WTC11 (cell line): ENCODE results near the gene SLC2A10.

Source experiments
- ATF3 ChIP-seq: sonication (generic); formaldehyde crosslinking; conservative IDR thresholded peaks from 2 replicates; pipeline ENCODE4 v1.8.1; 2022; ENCODE audit warnings: mild to moderate bottlenecking, missing genetic modification reagents
- CTCF ChIP-seq: fragments of 200-600 bp; IDR thresholded peaks from 2 replicates; pipeline ENCODE4 v1.8.0; 2022; ENCODE audit warnings: antibody characterized with exemption
- FOXJ3 ChIP-seq: sonication (generic); formaldehyde crosslinking; IDR thresholded peaks from 2 replicates; pipeline ENCODE4 v1.9.0; 2021; ENCODE audit warnings: missing genetic modification reagents, mild to moderate bottlenecking, borderline replicate concordance
- GABPB1 ChIP-seq: sonication (generic); formaldehyde crosslinking; IDR thresholded peaks from 2 replicates; pipeline ENCODE4 v1.8.1; 2023; ENCODE audit warnings: mild to moderate bottlenecking, missing genetic modification reagents
- USF1 ChIP-seq: sonication (generic); formaldehyde crosslinking; IDR thresholded peaks from 2 replicates; pipeline ENCODE4 v1.8.0; 2022; ENCODE audit warnings: mild to moderate bottlenecking, missing genetic modification reagents
- ZNF281 ChIP-seq: sonication (generic); formaldehyde crosslinking; IDR thresholded peaks from 2 replicates; pipeline ENCODE4 v1.8.0; 2023; ENCODE audit warnings: mild to moderate bottlenecking, missing genetic modification reagents
- TF ChIP-seq, protein P1 (sequence below): sonication (generic); formaldehyde crosslinking; IDR thresholded peaks from 2 replicates; pipeline ENCODE4 v1.8.1; 2023; ENCODE audit warnings: mild to moderate bottlenecking, missing genetic modification reagents, moderate library complexity
- TF ChIP-seq, protein P2 (sequence below): fragments of 250-450 bp; sonication (Bioruptor Pico); IDR thresholded peaks from 2 replicates; pipeline ENCODE4 v2.1.2; 2022; ENCODE audit warnings: mild to moderate bottlenecking, moderate library complexity
- TF ChIP-seq, protein P3 (sequence below): sonication (generic); formaldehyde crosslinking; IDR thresholded peaks from 2 replicates; pipeline ENCODE4 v1.8.1; 2022; ENCODE audit warnings: low read depth, mild to moderate bottlenecking, moderate library complexity, missing genetic modification reagents, borderline replicate concordance
- TF ChIP-seq, protein P4 (sequence below): sonication (generic); formaldehyde crosslinking; IDR thresholded peaks from 2 replicates; pipeline ENCODE4 v1.8.0; 2022; ENCODE audit warnings: mild to moderate bottlenecking, missing genetic modification reagents

DNA sequence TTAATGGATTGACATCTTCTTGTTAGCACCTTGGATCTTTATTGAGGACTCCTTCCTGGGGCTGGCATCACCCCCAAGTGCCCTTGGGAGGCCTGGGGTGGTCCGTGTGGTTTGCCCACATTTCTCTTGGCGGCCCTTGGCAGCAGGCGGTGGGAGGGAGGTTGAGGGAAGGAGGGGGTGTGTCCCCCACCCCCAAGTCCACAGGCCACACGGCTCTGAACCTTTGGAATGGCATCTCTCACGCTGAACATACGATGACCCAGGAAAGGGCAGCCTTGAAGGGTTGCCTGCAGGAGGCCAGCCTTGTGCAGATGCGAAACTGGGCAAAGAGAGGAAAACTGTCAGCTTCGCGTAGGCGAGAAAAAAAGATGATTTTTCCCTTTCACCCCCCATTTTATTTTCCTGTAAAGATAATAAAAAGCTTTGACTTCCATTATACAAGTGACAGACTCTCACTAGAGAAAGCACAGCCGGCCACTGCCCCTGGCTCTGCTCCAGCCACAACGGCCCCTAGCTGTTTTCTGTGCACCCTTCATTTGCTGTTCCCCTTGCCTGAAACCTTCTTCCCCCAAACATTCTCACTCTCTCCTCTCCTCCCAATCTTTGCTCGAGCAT lies 56.2 kb downstream of the SLC2A10 start:
- TF ChIP-seq ZNF281 (no peak), CTCF (no peak), FOXJ3 (CRISPR knock-in tag) (no peak), USF1 (CRISPR knock-in tag) (no peak), GABPB1 (CRISPR knock-in tag) (no peak), ATF3 (no peak)
- TF ChIP-seq, protein P1, sequence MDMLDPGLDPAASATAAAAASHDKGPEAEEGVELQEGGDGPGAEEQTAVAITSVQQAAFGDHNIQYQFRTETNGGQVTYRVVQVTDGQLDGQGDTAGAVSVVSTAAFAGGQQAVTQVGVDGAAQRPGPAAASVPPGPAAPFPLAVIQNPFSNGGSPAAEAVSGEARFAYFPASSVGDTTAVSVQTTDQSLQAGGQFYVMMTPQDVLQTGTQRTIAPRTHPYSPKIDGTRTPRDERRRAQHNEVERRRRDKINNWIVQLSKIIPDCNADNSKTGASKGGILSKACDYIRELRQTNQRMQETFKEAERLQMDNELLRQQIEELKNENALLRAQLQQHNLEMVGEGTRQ (CRISPR knock-in tag): no peak
- TF ChIP-seq, protein P2, sequence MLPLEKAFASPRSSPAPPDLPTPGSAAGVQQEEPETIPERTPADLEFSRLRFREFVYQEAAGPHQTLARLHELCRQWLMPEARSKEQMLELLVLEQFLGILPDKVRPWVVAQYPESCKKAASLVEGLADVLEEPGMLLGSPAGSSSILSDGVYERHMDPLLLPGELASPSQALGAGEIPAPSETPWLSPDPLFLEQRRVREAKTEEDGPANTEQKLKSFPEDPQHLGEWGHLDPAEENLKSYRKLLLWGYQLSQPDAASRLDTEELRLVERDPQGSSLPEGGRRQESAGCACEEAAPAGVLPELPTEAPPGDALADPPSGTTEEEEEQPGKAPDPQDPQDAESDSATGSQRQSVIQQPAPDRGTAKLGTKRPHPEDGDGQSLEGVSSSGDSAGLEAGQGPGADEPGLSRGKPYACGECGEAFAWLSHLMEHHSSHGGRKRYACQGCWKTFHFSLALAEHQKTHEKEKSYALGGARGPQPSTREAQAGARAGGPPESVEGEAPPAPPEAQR (CRISPR knock-in tag): no peak
- TF ChIP-seq, protein P3, sequence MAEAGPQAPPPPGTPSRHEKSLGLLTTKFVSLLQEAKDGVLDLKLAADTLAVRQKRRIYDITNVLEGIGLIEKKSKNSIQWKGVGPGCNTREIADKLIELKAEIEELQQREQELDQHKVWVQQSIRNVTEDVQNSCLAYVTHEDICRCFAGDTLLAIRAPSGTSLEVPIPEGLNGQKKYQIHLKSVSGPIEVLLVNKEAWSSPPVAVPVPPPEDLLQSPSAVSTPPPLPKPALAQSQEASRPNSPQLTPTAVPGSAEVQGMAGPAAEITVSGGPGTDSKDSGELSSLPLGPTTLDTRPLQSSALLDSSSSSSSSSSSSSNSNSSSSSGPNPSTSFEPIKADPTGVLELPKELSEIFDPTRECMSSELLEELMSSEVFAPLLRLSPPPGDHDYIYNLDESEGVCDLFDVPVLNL (CRISPR knock-in tag): no peak
- TF ChIP-seq, protein P4, sequence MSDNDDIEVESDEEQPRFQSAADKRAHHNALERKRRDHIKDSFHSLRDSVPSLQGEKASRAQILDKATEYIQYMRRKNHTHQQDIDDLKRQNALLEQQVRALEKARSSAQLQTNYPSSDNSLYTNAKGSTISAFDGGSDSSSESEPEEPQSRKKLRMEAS (CRISPR knock-in tag): no peak
